GM18498 (cell line): ENCODE data around the gene FSIP1.

Source experiments
- ATAC-seq: cut with Tn5 transposase; IDR thresholded peaks from one replicate; pipeline ENCODE4 v1.9.1; 2021; ENCODE audit warnings: mild to moderate bottlenecking, moderate library complexity; ENCODE audit not compliant: unreplicated experiment

The FSIP1 gene

GRCh38 chr15:39597336-39597735 is 185.3 kb downstream of the FSIP1 start:
- no peak for ATAC-seq

GRCh38 chr15:39596358-39597051 is 186.1 kb downstream of the FSIP1 start:
- ATAC-seq: no peak

GRCh38 chr15:39595338-39596221 is 187.1 kb downstream of the FSIP1 start:
- no peak for ATAC-seq

GRCh38 chr15:39594446-39595337 is 187.9 kb downstream of the FSIP1 start:
- no peak for ATAC-seq

GRCh38 chr15:39593656-39594445 is 188.8 kb downstream of the FSIP1 start:
- no peak for ATAC-seq

- ATAC-seq: no peak
These were observed 189.5 kb downstream of the FSIP1 start for GRCh38 chr15:39593071-39593655.

- ATAC-seq: no peak
These were observed 190.1 kb downstream of the FSIP1 start for GRCh38 chr15:39592500-39592899.

- no peak for ATAC-seq
These were observed 190.7 kb downstream of the FSIP1 start for GRCh38 chr15:39591896-39592315.

- no peak for ATAC-seq
These were observed 191.3 kb downstream of the FSIP1 start for GRCh38 chr15:39591141-39591895.

GRCh38 chr15:39589815-39590644 is 192.6 kb downstream of the FSIP1 start:
- ATAC-seq: no peak

- no peak for ATAC-seq
These were observed 193.3 kb downstream of the FSIP1 start for GRCh38 chr15:39589193-39589814.

GRCh38 chr15:39588531-39589192 is 194.0 kb downstream of the FSIP1 start:
- ATAC-seq: no peak

- no peak for ATAC-seq
These were observed 194.7 kb downstream of the FSIP1 start for GRCh38 chr15:39587731-39588530.

GRCh38 chr15:39587096-39587721 is 195.4 kb downstream of the FSIP1 start:
- ATAC-seq: no peak

GRCh38 chr15:39586387-39587095 is 196.1 kb downstream of the FSIP1 start:
- ATAC-seq: no peak
